Osteocyte (in vitro differentiated cells): ENCODE results near the gene CD44. TPM values are rescaled to one million over a fixed set of nuclear protein-coding genes. Genes with fewer than 3 reads are reported as not detected.

ENCODE experiments used
- DNase-seq: peaks from one replicate; pipeline ENCODE4 v3.0.0; 2021; ENCODE audit warnings: mixed read lengths; ENCODE audit not compliant: unreplicated experiment; ENCODE audit errors: extremely low spot score
- H3K27ac Mint-ChIP-seq: one replicate; pipeline ENCODE4 v1.8.0; 2021; ENCODE audit warnings: mild to moderate bottlenecking, mixed read lengths; ENCODE audit not compliant: unreplicated experiment
- H3K27me3 Mint-ChIP-seq: one replicate; pipeline ENCODE4 v1.8.0; 2021; ENCODE audit warnings: mixed read lengths; ENCODE audit not compliant: unreplicated experiment
- H3K36me3 Mint-ChIP-seq: one replicate; pipeline ENCODE4 v1.8.0; 2021; ENCODE audit warnings: mixed read lengths; ENCODE audit not compliant: unreplicated experiment
- H3K4me1 Mint-ChIP-seq: one replicate; pipeline ENCODE4 v1.8.0; 2021; ENCODE audit warnings: mixed read lengths; ENCODE audit not compliant: unreplicated experiment
- H3K4me3 Mint-ChIP-seq: one replicate; pipeline ENCODE4 v1.8.0; 2021; ENCODE audit warnings: mild to moderate bottlenecking, moderate library complexity, mixed read lengths; ENCODE audit not compliant: unreplicated experiment
- H3K9me3 Mint-ChIP-seq: one replicate; pipeline ENCODE4 v1.8.0; 2021; ENCODE audit warnings: mixed read lengths; ENCODE audit not compliant: unreplicated experiment
- CTCF ChIP-seq: fragments of 200-600 bp; sonication (generic); IDR thresholded peaks from 2 replicates; pipeline ENCODE4 v1.5.0; 2021; ENCODE audit warnings: antibody characterized with exemption, mild to moderate bottlenecking, moderate library complexity
- total RNA-seq: library from RNA; stranded (reverse); gene quantifications from 2 replicates; pipeline ENCODE4 v1.2.1, GENCODE V29; 2021

Gene CD44
- total RNA-seq, 1 donor from 2014 or later: 283 TPM

GRCh38 chr11:35270342-35270741 lies 131.4 kb downstream of the CD44 start:
- Mint-ChIP-seq H3K27me3 (peaks cover 2% of the 10 kb centered on the region), H3K27ac (no peak overlapping the region), H3K9me3 (no peaks in the 10 kb centered on the region), H3K4me1 (peaks cover 16% of the 10 kb centered on the region), H3K36me3 (no peaks in the 10 kb centered on the region), H3K4me3 (no peak overlapping the region)
- no peak for TF ChIP-seq CTCF
- no peak for DNase-seq

GRCh38 chr11:35271031-35271430 lies 132.1 kb downstream of the CD44 start:
- TF ChIP-seq CTCF: no peak
- Mint-ChIP-seq H3K36me3 (no peaks in the 10 kb centered on the region), H3K27ac (no peak overlapping the region), H3K9me3 (no peaks in the 10 kb centered on the region), H3K4me3 (no peak overlapping the region), H3K27me3 (peaks cover 2% of the 10 kb centered on the region), H3K4me1 (peaks cover 17% of the 10 kb centered on the region)
- no peak for DNase-seq

- Mint-ChIP-seq H3K9me3 (no peaks in the 10 kb centered on the region), H3K27ac (no peak overlapping the region), H3K4me1 (peaks cover 16% of the 10 kb centered on the region), H3K27me3 (peaks cover 2% of the 10 kb centered on the region), H3K4me3 (no peak overlapping the region), H3K36me3 (no peaks in the 10 kb centered on the region)
- no peak for DNase-seq
- TF ChIP-seq CTCF: no peak
Measured at GRCh38 chr11:35272391-35272902, 133.5 kb downstream of the CD44 start.

- no peak for TF ChIP-seq CTCF
- H3K9me3 Mint-ChIP-seq: no peaks in the 10 kb centered on the region
- no peaks in the 10 kb centered on the region for H3K36me3 Mint-ChIP-seq
- H3K4me1 Mint-ChIP-seq: peaks cover 10% of the 10 kb centered on the region
- DNase-seq: no peak
- no peak overlapping the region for H3K27ac Mint-ChIP-seq
- H3K4me3 Mint-ChIP-seq: no peak overlapping the region
- peaks cover 2% of the 10 kb centered on the region for H3K27me3 Mint-ChIP-seq
Measured at GRCh38 chr11:35274909-35275785, 136.2 kb downstream of the CD44 start.

- Mint-ChIP-seq H3K36me3 (no peaks in the 10 kb centered on the region), H3K27me3 (peaks cover 2% of the 10 kb centered on the region), H3K4me1 (peaks cover 10% of the 10 kb centered on the region), H3K9me3 (no peaks in the 10 kb centered on the region), H3K4me3 (no peak overlapping the region), H3K27ac (no peak overlapping the region)
- no peak for TF ChIP-seq CTCF
- no peak for DNase-seq
Measured at GRCh38 chr11:35275786-35276170, 136.8 kb downstream of the CD44 start.
